ENCODE measurements around the gene TMX1.
"Not testable (repeated sequence)": the region's sequence is repeated elsewhere in the genome, so short reads cannot be mapped to it uniquely, and the experiment has no call there.

The TMX1 gene

GRCh38 chr14:51239813-51240803 is at the start of gene TMX1:
TMX1 (plus strand) TSS chr14:51240247; CDS start chr14:51240293, 46 bp downstream.
- DNase-seq (ENCODE audit: low read depth): peak; percentile 99

- DNase-seq (ENCODE audit: low read depth): no peak
Measured at GRCh38 chr14:51201890-51202289, 38.2 kb upstream of the TMX1 start.

- no peak for DNase-seq (ENCODE audit: low read depth)
Measured at GRCh38 chr14:51202914-51203665, 37.0 kb upstream of the TMX1 start.

- DNase-seq (ENCODE audit: low read depth): no peak
Measured at GRCh38 chr14:51203881-51204280, 36.2 kb upstream of the TMX1 start.

GRCh38 chr14:51205486-51205885 is 34.6 kb upstream of the TMX1 start:
- no peak for DNase-seq (ENCODE audit: low read depth)

GRCh38 chr14:51206462-51206861 is 33.6 kb upstream of the TMX1 start:
- no peak for DNase-seq (ENCODE audit: low read depth)

GRCh38 chr14:51207621-51208020 is 32.4 kb upstream of the TMX1 start:
- no peak for DNase-seq (ENCODE audit: low read depth)

GRCh38 chr14:51208982-51209381 is 31.1 kb upstream of the TMX1 start:
- DNase-seq (ENCODE audit: low read depth): no peak

GRCh38 chr14:51209457-51209856 is 30.6 kb upstream of the TMX1 start:
- DNase-seq (ENCODE audit: low read depth): no peak

- DNase-seq (ENCODE audit: low read depth): no peak
Measured at GRCh38 chr14:51210594-51210993, 29.5 kb upstream of the TMX1 start.

- DNase-seq (ENCODE audit: low read depth): peak; percentile 52
Measured at GRCh38 chr14:51211149-51211548, 28.9 kb upstream of the TMX1 start.

- DNase-seq (ENCODE audit: low read depth): no peak
Measured at GRCh38 chr14:51216602-51217001, 23.4 kb upstream of the TMX1 start.

- DNase-seq (ENCODE audit: low read depth): peak; percentile 33
Measured at GRCh38 chr14:51219473-51220448, 20.3 kb upstream of the TMX1 start.

- not testable (repeated sequence) for DNase-seq (ENCODE audit: low read depth)
Measured at GRCh38 chr14:51223463-51223862, 16.6 kb upstream of the TMX1 start.

- peak; percentile 23 for DNase-seq (ENCODE audit: low read depth)
Measured at GRCh38 chr14:51224551-51224950, 15.5 kb upstream of the TMX1 start.

GRCh38 chr14:51225751-51226150 is 14.3 kb upstream of the TMX1 start:
- peak; percentile 28 for DNase-seq (ENCODE audit: low read depth)

- DNase-seq (ENCODE audit: low read depth): no peak
Measured at GRCh38 chr14:51228391-51228790, 11.7 kb upstream of the TMX1 start.

GRCh38 chr14:51228890-51229289 is 11.2 kb upstream of the TMX1 start:
- peak; percentile 56 for DNase-seq (ENCODE audit: low read depth)

GRCh38 chr14:51236314-51236713 is 3.7 kb upstream of the TMX1 start:
- peak; percentile 21 for DNase-seq (ENCODE audit: low read depth)

- no peak for DNase-seq (ENCODE audit: low read depth)
Measured at GRCh38 chr14:51240804-51241380, 845 bp downstream of the TMX1 start.
